H1 (cell line): ENCODE measurements around the gene CMTR1. TPM values are rescaled to one million over a fixed set of nuclear protein-coding genes. Genes with fewer than 3 reads are reported as not detected.

Experiments used
- CTCF ChIA-PET: fragments of 300-600 bp; sonication (Branson Sonifier 250); formaldehyde crosslinking; loops from one replicate; lab custom pipeline; 2021; ENCODE audit not compliant: partially characterized antibody; lab: Charles Lee
- POLR2A ChIA-PET: fragments of 300-600 bp; sonication (Branson Sonifier 250); formaldehyde crosslinking; loops from one replicate; lab custom pipeline; 2021; ENCODE audit warnings: inconsistent platforms; ENCODE audit not compliant: partially characterized antibody; lab: Charles Lee
- DNase-seq, 2 experiments: peaks; one replicate each; pipeline versions ENCODE4 v3.0.0 to v3.0.0-alpha.2; 2010 to 2022; ENCODE audit warnings: low spot score in 2 of 2, low read depth in 1 of 2, mixed read lengths in 1 of 2
- FAIRE-seq: peaks from 2 replicates; lab custom pipeline; 2011; peaks lifted over from hg19 to GRCh38; lab: Jason Lieb, UNC
- H2AFZ ChIP-seq: 2 replicates; pipeline ENCODE4 v1.8.1; 2012; ENCODE audit warnings: low read length, inconsistent platforms
- H2AK5ac ChIP-seq: 2 replicates; pipeline ENCODE4 v1.6.1; 2013; ENCODE audit warnings: low read depth, low read length
- H2BK120ac ChIP-seq: replicated peaks from 2 replicates; pipeline ENCODE3; 2013; ENCODE audit warnings: low read depth, low read length, inconsistent platforms
- H2BK12ac ChIP-seq: 2 replicates; pipeline ENCODE4 v1.6.1; 2013; ENCODE audit warnings: low read depth, low read length
- H2BK15ac ChIP-seq: 2 replicates; pipeline ENCODE4 v1.6.1; 2013; ENCODE audit warnings: low read length
- H2BK20ac ChIP-seq: 2 replicates; pipeline ENCODE4 v1.6.1; 2013; ENCODE audit warnings: low read length
- H2BK5ac ChIP-seq: 2 replicates; pipeline ENCODE4 v1.6.1; 2013; ENCODE audit warnings: low read depth, low read length
- H3K14ac ChIP-seq: 2 replicates; pipeline ENCODE4 v1.6.1; 2013; ENCODE audit warnings: inconsistent platforms; ENCODE audit not compliant: insufficient read length
- H3K18ac ChIP-seq: 2 replicates; pipeline ENCODE4 v1.6.1; 2013; ENCODE audit warnings: low read length; ENCODE audit errors: extremely low read depth
- H3K23ac ChIP-seq: 2 replicates; pipeline ENCODE4 v1.6.1; 2013; ENCODE audit warnings: inconsistent platforms; ENCODE audit not compliant: insufficient read length
- H3K23me2 ChIP-seq: 2 replicates; pipeline ENCODE4 v1.6.1; 2013; ENCODE audit warnings: low read depth, low read length
- H3K27ac ChIP-seq: 2 replicates; pipeline ENCODE4 v1.6.1; 2011; ENCODE audit warnings: low read depth, low read length, inconsistent platforms
- H3K27me3 ChIP-seq, 4 experiments: replicated peaks in 1 of 4; 1 replicate in 1 of 4; 2 replicates in 3 of 4; pipeline versions ENCODE4 v1.6.1 to v1.8.1; 2011 to 2013; ENCODE audit warnings: low read length in 3 of 4, mild to moderate bottlenecking in 3 of 4, inconsistent platforms in 2 of 4, mixed read lengths in 2 of 4, moderate library complexity in 1 of 4; ENCODE audit not compliant: control insufficient read depth in 3 of 4, insufficient read depth in 3 of 4; ENCODE audit errors: extremely low read depth in 1 of 4
- H3K36me3 ChIP-seq, 4 experiments: 2 replicates each; pipeline versions ENCODE4 v1.6.1 to v1.8.1; 2011 to 2013; ENCODE audit warnings: mild to moderate bottlenecking in 4 of 4, low read length in 3 of 4, moderate library complexity in 2 of 4, control low read depth in 1 of 4, inconsistent platforms in 1 of 4; ENCODE audit not compliant: insufficient read depth in 4 of 4, control insufficient read depth in 2 of 4
- H3K4ac ChIP-seq: replicated peaks from 2 replicates; pipeline ENCODE3; 2013; ENCODE audit warnings: low read length, low read depth, mixed read lengths, inconsistent platforms; ENCODE audit not compliant: insufficient read length
- H3K4me1 ChIP-seq, 4 experiments: replicated peaks in 1 of 4; 1 replicate in 1 of 4; 2 replicates in 3 of 4; pipeline versions ENCODE4 v1.6.1 to v1.8.1; 2011 to 2013; ENCODE audit warnings: low read length in 3 of 4, inconsistent platforms in 2 of 4, mixed read lengths in 1 of 4; ENCODE audit not compliant: insufficient read depth in 4 of 4, control insufficient read depth in 3 of 4
- H3K4me2 ChIP-seq, 2 experiments: 2 replicates each; pipeline versions ENCODE4 v1.6.1 to v1.8.1; 2011 to 2013; ENCODE audit warnings: low read depth in 2 of 2, low read length in 2 of 2, control low read depth in 1 of 2, inconsistent platforms in 1 of 2, mild to moderate bottlenecking in 1 of 2; ENCODE audit not compliant: insufficient read depth in 1 of 2
- H3K4me3 ChIP-seq, 4 experiments: fragments of 200-600, 300-600 bp in 1 of 4; sonication (generic), shearing (Covaris generic), sonication (Bioruptor Twin) in 1 of 4; 2 replicates each; pipeline versions ENCODE4 v1.5.1 to v1.8.1; 2011 to 2016; ENCODE audit warnings: low read length in 4 of 4, low read depth in 3 of 4, control low read depth in 2 of 4, inconsistent platforms in 2 of 4, mild to moderate bottlenecking in 2 of 4, mixed read lengths in 1 of 4, moderate library complexity in 1 of 4; ENCODE audit not compliant: insufficient read depth in 2 of 4; ENCODE audit errors: extremely low read depth in 1 of 4
- H3K56ac ChIP-seq: replicated peaks from 2 replicates; pipeline ENCODE3; 2013; ENCODE audit warnings: low read depth, mild to moderate bottlenecking, mixed read lengths, low read length, inconsistent platforms; ENCODE audit not compliant: insufficient read length
- H3K79me1 ChIP-seq: 2 replicates; pipeline ENCODE4 v1.6.1; 2013; ENCODE audit warnings: low read depth, low read length, control low read depth
- H3K79me2 ChIP-seq, 2 experiments: 2 replicates each; pipeline versions ENCODE4 v1.6.1 to v1.8.1; 2012 to 2013; ENCODE audit warnings: low read length in 2 of 2, mild to moderate bottlenecking in 2 of 2, inconsistent platforms in 1 of 2; ENCODE audit not compliant: insufficient read depth in 2 of 2, control insufficient read depth in 1 of 2
- H3K9ac ChIP-seq, 4 experiments: replicated peaks in 1 of 4; 1 replicate in 1 of 4; 2 replicates in 3 of 4; pipeline versions ENCODE4 v1.6.1 to v1.8.1; 2011 to 2013; ENCODE audit warnings: low read depth in 3 of 4, low read length in 3 of 4, control low read depth in 2 of 4, mild to moderate bottlenecking in 2 of 4, moderate library complexity in 2 of 4, inconsistent platforms in 1 of 4; ENCODE audit errors: extremely low read depth in 1 of 4
- H3K9me3 ChIP-seq, 2 experiments: 2 replicates each; pipeline versions ENCODE4 v1.6.1 to v1.8.1; 2012 to 2013; ENCODE audit warnings: mild to moderate bottlenecking in 2 of 2, moderate library complexity in 2 of 2, control low read depth in 1 of 2, inconsistent platforms in 1 of 2, low read depth in 1 of 2, low read length in 1 of 2, mixed read lengths in 1 of 2; ENCODE audit not compliant: insufficient read depth in 2 of 2
- H4K20me1 ChIP-seq, 2 experiments: replicated peaks in 1 of 2; 2 replicates each; pipeline versions ENCODE3 to v1.8.1; 2011 to 2013; ENCODE audit warnings: inconsistent platforms in 2 of 2, low read length in 2 of 2, mild to moderate bottlenecking in 1 of 2; ENCODE audit not compliant: insufficient read depth in 2 of 2, control insufficient read depth in 1 of 2
- H4K5ac ChIP-seq: 2 replicates; pipeline ENCODE4 v1.6.1; 2013; ENCODE audit warnings: low read length, low read depth, mixed read lengths, inconsistent platforms; ENCODE audit not compliant: insufficient read length
- H4K8ac ChIP-seq: 2 replicates; pipeline ENCODE4 v1.8.0; 2013; ENCODE audit warnings: mild to moderate bottlenecking, moderate library complexity, low read length, inconsistent platforms; ENCODE audit not compliant: insufficient read depth; ENCODE audit errors: extremely low read depth
- H4K91ac ChIP-seq: replicated peaks from 2 replicates; pipeline ENCODE3; 2013; ENCODE audit warnings: low read length, mixed read lengths, inconsistent platforms; ENCODE audit not compliant: insufficient read length
- ASH2L ChIP-seq: fragments of 200-600, 300-600 bp; sonication (generic); IDR thresholded peaks from one replicate; pipeline ENCODE4 v1.7.1; 2017; ENCODE audit warnings: low read length
- POU5F1 ChIP-seq: IDR thresholded peaks from 2 replicates; pipeline ENCODE4 v1.6.1; 2011; ENCODE audit warnings: low read depth, mild to moderate bottlenecking, low read length, moderate library complexity
- RAD21 ChIP-seq, 2 experiments: IDR thresholded peaks in 1 of 2; conservative IDR thresholded peaks in 1 of 2; 2 replicates each; pipeline ENCODE4 v1.6.1; 2011; ENCODE audit warnings: low read depth in 2 of 2, low read length in 2 of 2, improper control_type of control experiment in 1 of 2, inconsistent platforms in 1 of 2, mild to moderate bottlenecking in 1 of 2, moderate library complexity in 1 of 2
- RBBP5 ChIP-seq: IDR thresholded peaks from 2 replicates; pipeline ENCODE4 v1.7.1; 2012; ENCODE audit warnings: low read depth, mild to moderate bottlenecking, inconsistent platforms, low read length, moderate library complexity, borderline replicate concordance
- WGBS, 2 experiments: shearing (Covaris generic) in 1 of 2; methylation state at CpG; one replicate each; pipeline versions ENCODE4 v1.1.6 to v1.1.7; 2013 to 2015; ENCODE audit warnings: low lambda C conversion rate in 2 of 2, mixed read lengths in 2 of 2, inconsistent platforms in 1 of 2, low coverage in 1 of 2, missing lambda C conversion rate in 1 of 2; ENCODE audit not compliant: insufficient replicate concordance in 2 of 2, insufficient coverage in 1 of 2, insufficient read length in 1 of 2; ENCODE audit errors: extremely low coverage in 1 of 2, missing lambda C conversion rate in 1 of 2; 5-methylcytosine and 5-hydroxymethylcytosine counted together
- polyA plus RNA-seq, 7 experiments: library from polyadenylated mRNA; depleted of rRNA in 3 of 7; stranded (reverse) in 5 of 7; unstranded in 2 of 7; fragments of >200 nt in 5 of 7; fragments of 200-250 nt in 2 of 7; gene quantifications; 1 replicate in 5 of 7; 2 replicates in 1 of 7; 4 replicates in 1 of 7; pipeline versions ENCODE4 v1.2.1 to v1.2.3, GENCODE V29; 2011 to 2013; ENCODE audit warnings: missing spikeins in 2 of 7, mixed read lengths in 2 of 7
- total RNA-seq: library from RNA; stranded (reverse); fragmentation: NEBNext Ultra II Directional; extraction: Animal tissue kit (Norgen Biotek cat#: 25700); gene quantifications from 2 replicates; pipeline ENCODE4 v1.2.1, GENCODE V29; 2021
- TF ChIP-seq, protein P1 (sequence below), 3 experiments: IDR thresholded peaks; 1 replicate in 2 of 3; 2 replicates in 1 of 3; pipeline versions ENCODE4 v1.5.1 to v1.6.1; 2011; ENCODE audit warnings: low read length in 3 of 3, mild to moderate bottlenecking in 3 of 3, inconsistent platforms in 2 of 3, low read depth in 1 of 3, moderate library complexity in 1 of 3; ENCODE audit not compliant: insufficient read depth in 1 of 3; ENCODE audit errors: control extremely low read depth in 1 of 3
- TF ChIP-seq, protein P2 (sequence below): IDR thresholded peaks from 2 replicates; pipeline ENCODE4 v1.6.1; 2011; ENCODE audit warnings: low read length, improper control_type of control experiment
- TF ChIP-seq, protein P3 (sequence below): IDR thresholded peaks from 2 replicates; pipeline ENCODE4 v1.6.1; 2012; ENCODE audit warnings: inconsistent platforms

The CMTR1 gene
- total and polyA plus RNA-seq, 2 of the 8 experiments (the other 6 are each of a cell fraction or from before 2014, with no cell fraction given): 15.2 to 33.1 TPM

DNA sequence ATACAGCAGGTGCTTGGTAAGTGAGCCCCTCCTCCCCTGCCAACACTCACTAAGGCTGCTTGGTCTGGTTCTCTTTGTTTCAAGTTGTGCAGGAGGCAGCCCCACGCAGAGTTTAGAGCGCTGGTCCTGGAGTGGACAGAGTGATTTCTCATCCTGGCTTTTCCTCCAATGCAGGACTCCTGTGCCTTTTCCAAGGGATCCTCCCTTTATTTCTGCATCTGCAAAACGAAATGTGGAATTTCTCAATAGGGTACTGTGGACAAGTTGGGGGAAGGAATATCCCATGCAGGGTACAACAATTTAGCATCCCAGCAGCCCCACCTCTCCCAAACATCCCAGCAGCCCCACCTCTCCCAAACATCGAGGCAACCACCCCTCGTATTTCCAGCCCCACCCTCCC, 97.3 kb downstream of the CMTR1 start:
- Histone ChIP-seq H4K20me1 (no peaks in the 10 kb centered on the region), H3K14ac (no peak overlapping the region), H3K23me2 (no peaks in the 10 kb centered on the region), H4K5ac (no peak overlapping the region), H4K91ac (no peak overlapping the region), H3K9me3 (no peaks in the 10 kb centered on the region), H3K79me2 (no peaks in the 10 kb centered on the region), H3K4me1 (peaks cover 0 to 2% (median 0%) of the 10 kb centered on the region in 4 experiments; a peak in 3 of 7 replicates), H2BK20ac (no peak overlapping the region), H3K27ac (no peak overlapping the region), H3K4ac (no peak overlapping the region), H2BK120ac (no peak overlapping the region), H3K4me2 (no peak overlapping the region), H3K4me3 (no peak overlapping the region), H2AK5ac (no peak overlapping the region), H3K18ac (no peak overlapping the region), H3K23ac (no peak overlapping the region), H2BK12ac (no peak overlapping the region), H2BK5ac (no peak overlapping the region), H3K9ac (no peak overlapping the region), H2AFZ (no peak overlapping the region), H3K36me3 (no peaks in the 10 kb centered on the region), H3K27me3 (peaks cover 4 to 32% (median 16%) of the 10 kb centered on the region in 4 experiments), H3K79me1 (no peaks in the 10 kb centered on the region)
- WGBS, 2 experiments: 76% methylated on average over 5 of the region's 5 CpGs; no CpG with 5 or more reads in 1 of the 2 experiments
- FAIRE-seq (no peak), DNase-seq (no peak)
- ChIA-PET CTCF (interaction anchor here (0.8 to 13.8 kb wide), 6 partner anchors 8 to 161 kb away, joined by 3 to 308 read pairs (median 4); no protein-coding TSS in a partner anchor), POLR2A (no interaction called here)
- TF ChIP-seq, protein P1, sequence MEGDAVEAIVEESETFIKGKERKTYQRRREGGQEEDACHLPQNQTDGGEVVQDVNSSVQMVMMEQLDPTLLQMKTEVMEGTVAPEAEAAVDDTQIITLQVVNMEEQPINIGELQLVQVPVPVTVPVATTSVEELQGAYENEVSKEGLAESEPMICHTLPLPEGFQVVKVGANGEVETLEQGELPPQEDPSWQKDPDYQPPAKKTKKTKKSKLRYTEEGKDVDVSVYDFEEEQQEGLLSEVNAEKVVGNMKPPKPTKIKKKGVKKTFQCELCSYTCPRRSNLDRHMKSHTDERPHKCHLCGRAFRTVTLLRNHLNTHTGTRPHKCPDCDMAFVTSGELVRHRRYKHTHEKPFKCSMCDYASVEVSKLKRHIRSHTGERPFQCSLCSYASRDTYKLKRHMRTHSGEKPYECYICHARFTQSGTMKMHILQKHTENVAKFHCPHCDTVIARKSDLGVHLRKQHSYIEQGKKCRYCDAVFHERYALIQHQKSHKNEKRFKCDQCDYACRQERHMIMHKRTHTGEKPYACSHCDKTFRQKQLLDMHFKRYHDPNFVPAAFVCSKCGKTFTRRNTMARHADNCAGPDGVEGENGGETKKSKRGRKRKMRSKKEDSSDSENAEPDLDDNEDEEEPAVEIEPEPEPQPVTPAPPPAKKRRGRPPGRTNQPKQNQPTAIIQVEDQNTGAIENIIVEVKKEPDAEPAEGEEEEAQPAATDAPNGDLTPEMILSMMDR (IDR thresholded peaks at IDR 0.05; ENCODE audit: control extremely low read depth in 1 of 3, insufficient read depth in 1 of 3, low read depth in 1 of 3, low read length in 3 of 3): no peak
- TF ChIP-seq RBBP5 (no peak), ASH2L (no peak), RAD21 (IDR thresholded peaks at IDR 0.05 in 1 of 2, conservative IDR thresholded peaks at IDR 0.05 in 1 of 2; ENCODE audit: low read depth in 2 of 2, low read length in 2 of 2) (no peak), POU5F1 (no peak)
- TF ChIP-seq, protein P2, sequence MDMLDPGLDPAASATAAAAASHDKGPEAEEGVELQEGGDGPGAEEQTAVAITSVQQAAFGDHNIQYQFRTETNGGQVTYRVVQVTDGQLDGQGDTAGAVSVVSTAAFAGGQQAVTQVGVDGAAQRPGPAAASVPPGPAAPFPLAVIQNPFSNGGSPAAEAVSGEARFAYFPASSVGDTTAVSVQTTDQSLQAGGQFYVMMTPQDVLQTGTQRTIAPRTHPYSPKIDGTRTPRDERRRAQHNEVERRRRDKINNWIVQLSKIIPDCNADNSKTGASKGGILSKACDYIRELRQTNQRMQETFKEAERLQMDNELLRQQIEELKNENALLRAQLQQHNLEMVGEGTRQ: no peak
- TF ChIP-seq, protein P3, sequence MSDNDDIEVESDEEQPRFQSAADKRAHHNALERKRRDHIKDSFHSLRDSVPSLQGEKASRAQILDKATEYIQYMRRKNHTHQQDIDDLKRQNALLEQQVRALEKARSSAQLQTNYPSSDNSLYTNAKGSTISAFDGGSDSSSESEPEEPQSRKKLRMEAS: no peak
- TF ChIP-seq, all 59 proteins: peak for 0
- Histone ChIP-seq H2BK15ac (no peak overlapping the region), H4K8ac (no peak overlapping the region), H3K56ac (no peak overlapping the region)
